Measurements from ENCODE around the gene RRAGD.

DNA sequence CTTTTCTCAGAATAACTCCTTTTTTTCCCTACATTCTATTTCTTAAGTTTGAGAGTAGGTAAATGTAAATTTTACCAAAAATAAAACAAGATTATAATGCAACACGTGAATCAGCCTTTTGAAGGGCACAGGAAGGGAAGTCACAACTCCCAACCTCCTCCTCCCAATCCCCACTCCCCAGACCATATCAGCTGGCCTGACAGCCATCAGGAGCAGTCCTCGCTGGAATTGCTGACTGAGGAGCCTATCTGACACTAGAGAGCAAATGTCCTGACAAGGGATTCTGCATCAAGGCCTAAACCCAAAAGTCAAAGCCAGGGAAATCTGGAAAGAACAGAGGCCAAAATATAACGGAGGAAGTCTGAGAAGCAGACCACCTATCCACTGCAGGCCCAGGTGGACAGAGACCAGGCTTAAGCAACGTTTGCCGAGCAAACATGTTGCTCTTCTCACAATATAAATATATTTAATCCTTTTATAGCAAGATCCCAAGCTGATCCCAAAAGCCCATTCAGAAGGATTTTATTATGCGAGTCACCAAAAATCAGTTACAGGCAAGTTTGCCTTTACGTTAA, 2.5 kb downstream of the RRAGD start:
- TF ChIP-seq, protein P1, sequence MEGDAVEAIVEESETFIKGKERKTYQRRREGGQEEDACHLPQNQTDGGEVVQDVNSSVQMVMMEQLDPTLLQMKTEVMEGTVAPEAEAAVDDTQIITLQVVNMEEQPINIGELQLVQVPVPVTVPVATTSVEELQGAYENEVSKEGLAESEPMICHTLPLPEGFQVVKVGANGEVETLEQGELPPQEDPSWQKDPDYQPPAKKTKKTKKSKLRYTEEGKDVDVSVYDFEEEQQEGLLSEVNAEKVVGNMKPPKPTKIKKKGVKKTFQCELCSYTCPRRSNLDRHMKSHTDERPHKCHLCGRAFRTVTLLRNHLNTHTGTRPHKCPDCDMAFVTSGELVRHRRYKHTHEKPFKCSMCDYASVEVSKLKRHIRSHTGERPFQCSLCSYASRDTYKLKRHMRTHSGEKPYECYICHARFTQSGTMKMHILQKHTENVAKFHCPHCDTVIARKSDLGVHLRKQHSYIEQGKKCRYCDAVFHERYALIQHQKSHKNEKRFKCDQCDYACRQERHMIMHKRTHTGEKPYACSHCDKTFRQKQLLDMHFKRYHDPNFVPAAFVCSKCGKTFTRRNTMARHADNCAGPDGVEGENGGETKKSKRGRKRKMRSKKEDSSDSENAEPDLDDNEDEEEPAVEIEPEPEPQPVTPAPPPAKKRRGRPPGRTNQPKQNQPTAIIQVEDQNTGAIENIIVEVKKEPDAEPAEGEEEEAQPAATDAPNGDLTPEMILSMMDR (IDR thresholded peaks at IDR 0.05; ENCODE audit: insufficient read depth, low read length, poor library complexity, severe bottlenecking): no peak
- no peak for TF ChIP-seq EZH2phosphoT487 (conservative IDR thresholded peaks at IDR 0.05; ENCODE audit: low read length)
